Right forelimb (tissue), 1 donor: Measurements from ENCODE around the gene SENP1.

Source experiments
- DNase-seq: peaks from one replicate; pipeline ENCODE4 v3.0.0-alpha.2; 2018

Gene SENP1

DNA sequence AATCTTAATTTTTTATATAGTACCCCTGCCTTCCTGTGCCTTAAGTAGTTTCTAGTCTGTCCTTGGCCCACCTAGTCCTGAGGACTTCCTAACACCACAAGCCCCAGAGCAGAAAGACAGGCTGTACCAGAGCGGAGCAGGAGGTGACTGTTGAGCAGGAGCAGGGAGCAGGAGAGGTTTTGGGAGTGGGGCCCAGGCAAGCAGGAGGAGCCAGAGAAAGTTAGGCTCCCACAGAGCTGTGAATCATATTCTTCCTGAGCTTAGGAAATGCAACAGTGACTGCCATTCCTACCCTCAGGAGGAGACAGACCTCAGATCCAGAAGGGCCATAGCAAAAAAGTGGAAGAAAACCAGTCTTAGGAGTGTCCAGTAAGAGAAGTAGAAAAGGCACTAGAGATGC lies 73.3 kb downstream of the SENP1 start:
- DNase-seq: no peak

DNA sequence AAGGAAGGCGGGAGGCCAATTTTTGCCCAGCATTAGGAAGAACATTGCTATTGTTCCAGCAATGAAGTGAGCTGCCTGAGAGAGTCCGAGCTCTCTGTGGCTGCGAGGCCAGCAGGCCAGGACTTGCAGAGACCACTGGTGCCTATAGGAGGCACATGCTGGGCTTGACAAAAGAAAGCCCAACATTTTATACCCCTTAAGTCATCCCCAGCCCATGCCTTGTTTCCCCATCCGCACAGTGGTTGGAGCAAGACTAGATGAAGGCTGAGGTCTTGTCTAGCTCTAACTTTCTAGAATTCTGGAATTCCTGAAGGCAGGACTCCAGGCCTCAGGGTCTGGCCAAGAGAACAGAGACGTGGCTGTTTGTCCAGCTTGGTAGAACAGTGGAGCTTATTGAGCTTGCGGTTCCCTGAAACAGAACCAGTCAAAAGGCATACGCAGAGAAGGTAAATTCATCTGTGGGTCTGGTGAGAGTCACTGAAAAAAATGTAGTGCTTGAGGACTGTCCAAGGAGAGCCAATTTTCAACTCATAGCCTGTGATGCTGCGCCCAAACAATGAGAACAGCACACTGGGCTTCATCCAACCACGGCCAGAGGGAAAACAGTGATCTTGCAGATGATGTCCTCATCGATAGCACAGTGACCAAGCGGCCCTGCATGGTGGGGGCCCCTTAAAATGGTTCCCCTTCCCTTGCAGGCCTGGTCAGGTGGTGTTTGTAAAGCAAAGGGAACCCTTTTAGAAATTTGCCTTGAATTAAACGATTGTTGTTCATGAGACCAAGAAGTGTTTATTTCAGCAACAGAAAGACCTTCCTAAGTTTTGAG lies 74.5 kb downstream of the SENP1 start:
- no peak for DNase-seq

DNA sequence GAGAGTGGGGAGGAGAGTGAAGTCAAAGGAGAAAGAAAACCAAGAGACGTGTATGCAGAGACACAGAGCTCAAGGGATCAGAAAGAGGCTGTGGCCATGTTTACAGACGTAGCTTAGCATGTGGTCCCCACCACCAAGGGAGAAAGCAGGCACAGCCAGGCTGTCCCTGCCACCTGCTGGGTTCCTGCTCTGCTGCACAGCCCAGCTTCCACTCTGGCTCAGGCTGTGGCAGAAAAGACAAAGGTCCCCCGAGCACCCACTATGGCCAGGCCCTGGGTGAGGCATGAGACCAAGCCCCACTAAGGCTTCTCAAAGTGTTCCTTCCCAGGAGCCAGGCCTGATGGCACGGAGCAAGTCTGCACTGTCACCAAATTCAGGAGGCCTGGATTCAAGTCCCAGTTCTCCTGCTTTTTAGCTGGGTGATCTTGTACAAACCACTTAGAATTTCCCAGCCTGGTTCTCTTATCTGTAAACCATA lies 75.7 kb downstream of the SENP1 start:
- no peak for DNase-seq

DNA sequence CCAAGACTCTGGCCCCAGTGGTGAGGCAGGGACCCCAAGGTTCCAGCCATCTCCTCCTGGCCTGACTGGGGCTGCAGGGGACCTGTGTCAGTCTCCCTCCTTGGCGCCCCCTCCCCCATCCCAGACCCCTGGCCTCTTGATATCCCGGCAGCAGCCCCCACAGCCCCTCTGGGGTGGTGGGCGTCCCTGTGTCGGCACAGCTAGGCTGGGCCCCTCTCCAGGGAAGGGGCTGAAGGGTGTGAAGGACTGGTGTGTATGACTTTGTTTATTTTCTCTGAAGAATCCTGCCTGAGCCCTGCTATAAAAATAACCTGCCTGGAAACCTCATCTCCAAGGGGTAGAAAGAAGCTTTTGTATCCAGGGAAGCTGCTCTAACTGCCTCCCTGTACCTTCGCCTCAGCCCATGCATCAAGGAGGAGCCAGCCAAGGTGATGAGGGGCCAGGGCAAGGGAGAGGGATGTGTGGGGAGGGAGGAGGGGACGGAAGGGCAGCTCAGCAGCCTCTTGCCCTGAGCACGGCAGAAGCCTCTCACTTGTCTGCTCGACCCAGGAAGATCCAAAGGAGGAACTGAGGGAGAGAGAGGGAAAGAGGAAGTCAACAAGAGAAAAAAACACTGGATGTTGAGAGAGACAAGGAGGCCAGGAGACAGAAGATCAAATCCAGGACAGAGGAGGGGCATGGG lies 76.2 kb downstream of the SENP1 start:
- DNase-seq: no peak

DNA sequence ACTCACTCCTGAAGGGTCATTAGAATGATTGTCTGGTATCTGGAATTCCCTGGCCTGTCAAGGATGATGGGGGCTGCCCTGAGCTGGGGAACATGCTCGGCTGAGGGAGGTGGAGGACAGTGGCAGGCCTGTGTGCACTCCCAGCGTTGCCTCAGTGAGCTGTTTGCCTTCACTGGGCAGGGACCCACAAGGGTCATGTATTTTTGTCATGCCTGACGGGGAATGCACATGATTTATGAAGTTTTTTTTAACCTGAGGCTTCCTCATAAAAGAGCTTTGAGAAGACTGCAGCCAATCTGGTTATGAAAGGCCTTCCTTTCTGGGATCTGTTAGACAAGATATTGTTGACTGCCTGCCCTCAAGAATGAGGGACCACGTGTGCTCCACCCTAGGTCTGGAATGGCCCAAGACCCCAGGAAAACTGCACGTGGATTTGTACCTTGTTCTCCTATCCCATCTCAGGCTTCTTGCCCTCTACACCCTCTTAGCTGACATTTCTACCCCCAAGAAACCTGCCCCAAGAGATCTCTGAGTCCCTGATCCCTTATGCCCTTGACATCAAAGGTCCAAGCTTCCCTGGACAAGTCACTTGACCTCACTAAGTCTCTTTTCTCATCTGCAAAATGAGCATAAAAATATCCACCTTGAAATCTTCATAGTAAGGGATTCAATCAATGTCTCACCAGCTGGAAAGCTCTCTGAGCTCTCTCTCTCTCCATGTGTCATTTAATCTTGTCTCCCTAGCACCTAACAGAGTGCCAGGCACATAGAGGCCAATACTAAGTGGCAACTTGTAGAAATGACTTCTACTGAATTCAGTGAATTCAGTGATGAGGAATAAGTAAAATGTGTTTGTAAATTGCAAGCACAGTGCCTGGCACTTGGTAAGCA lies 77.1 kb downstream of the SENP1 start:
- DNase-seq: no peak

DNA sequence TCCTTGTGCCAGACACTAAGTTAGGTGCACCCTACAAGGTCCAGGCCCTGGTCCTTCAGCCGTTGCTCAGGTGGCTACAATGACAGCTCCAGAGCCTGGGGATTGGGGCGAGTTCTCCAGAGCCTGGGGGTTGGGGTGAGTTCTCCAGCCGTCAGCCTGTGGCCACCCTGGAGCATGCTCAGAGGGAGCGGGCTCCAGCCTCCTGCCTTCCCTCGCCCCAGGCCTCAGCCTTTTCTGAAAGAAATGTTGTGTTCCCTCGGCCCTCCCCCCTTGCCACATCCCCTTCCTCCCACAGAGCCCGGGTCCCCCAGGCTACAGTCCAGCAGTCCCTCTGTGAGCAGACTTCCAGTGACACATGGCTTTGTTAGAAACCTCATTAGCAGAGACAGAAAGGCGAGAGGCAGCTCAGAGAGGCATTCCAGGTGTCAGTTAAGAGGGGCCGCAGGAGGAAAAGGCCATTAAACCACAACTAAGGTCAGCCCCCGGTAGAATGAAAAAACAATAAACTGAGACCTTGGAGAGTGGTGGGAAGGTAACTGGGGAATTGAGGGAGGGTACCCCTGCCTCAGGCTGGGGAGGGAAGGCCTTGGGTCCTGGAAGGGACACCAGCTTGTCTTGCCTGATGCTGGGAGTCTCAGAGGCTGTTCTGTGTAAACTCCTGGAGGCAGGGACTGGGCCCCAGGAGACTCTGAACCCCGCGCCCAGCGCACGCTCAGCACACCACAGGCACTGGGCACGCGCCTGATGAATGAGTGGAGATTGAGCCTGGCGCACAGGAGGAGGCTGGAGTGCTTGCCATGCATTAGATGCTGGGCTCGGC lies 78.5 kb downstream of the SENP1 start:
- no peak for DNase-seq

DNA sequence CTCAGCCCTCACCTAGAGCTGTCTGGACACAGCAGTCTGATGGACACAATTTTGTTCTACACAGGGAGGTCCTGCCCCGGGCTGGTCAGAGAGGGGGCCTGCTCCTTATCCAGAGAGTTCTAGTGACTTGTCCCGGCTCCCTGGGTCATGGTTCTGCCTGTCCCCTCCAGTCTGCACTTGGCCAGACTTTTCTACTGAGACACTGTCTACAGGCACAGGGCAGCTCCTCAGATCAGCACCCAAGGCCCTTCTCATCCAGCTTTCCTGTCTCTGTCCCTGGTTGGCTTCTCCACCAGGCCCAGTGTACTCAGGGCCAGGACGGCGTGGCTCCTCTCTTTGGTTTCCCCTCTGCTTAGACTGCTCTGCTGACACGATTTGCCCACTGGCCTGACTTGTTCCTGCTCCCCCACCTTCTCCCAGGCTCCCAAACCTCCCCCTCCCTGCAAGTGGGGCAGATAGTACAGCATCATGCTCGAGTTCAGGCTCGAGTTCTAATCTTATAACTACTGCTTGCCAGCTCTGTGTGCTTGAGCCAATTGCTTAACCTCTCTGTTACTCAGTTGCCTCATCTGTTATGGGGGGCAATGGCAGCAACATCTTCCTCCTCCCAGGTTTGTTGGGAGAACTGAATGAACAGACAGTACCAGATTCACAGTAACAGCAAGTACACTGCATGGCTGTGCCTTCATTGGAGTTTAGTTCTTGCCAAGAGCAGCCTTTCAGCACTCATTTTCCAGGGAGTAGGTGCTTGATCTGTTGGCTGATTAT lies 79.6 kb downstream of the SENP1 start:
- no peak for DNase-seq

DNA sequence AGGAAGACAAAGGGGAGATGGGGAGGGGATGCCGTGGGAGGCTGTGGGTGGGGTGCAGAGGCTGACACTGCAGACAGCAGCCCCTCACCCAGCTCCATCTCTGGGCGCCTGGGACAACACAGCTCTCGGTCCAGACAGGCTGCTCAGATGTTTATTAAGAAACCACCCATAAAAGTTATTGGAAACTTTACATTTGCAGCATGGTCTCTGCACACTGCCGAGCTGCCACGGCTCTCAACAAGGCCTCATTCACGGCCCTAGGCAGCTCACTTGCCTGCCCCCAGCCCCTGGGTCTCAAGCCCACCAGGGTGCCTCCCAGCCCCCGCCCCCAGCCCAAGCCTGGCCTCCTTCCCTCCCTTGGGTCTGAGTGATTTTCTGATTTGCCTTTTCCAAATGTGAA lies 80.6 kb downstream of the SENP1 start:
- no peak for DNase-seq

DNA sequence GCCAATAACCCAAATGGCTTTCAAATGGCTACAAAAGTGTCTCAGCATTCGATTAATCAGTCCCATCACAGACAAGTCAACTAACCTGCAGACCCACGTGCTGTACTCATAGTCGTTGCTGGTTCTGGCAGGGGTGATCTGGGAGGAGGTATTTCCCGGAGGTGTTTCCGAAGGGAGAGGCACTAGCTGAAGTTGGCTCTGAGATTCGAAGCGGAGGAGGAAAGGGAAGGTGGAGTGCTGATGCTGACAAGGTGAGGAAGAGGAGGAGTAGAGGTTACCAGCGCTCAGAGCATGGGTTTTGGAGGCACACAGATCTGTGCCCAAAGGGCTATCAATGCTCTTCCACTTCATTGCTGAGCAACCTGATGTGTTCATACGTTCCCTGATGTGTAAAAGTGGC lies 81.1 kb downstream of the SENP1 start:
- no peak for DNase-seq

DNA sequence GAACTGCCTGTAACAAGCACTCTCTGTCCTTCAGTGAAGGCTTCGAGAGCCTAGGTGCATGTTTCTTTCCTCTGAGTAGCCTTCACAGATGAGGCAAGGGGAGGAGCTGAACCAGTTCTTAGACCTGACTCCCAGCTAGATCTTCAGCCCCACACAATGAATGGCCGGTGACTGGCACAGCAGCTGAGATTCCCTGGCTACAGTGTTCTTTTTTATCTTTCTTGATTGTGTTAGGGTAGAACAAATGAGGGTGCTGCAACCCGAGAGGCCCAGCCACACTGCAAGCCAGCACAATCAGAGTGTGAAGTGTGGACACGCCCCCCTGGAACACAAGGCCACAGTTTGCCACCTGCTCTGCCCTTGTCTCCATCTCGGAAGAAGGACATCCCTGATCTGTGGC lies 82.5 kb downstream of the SENP1 start:
- no peak for DNase-seq

DNA sequence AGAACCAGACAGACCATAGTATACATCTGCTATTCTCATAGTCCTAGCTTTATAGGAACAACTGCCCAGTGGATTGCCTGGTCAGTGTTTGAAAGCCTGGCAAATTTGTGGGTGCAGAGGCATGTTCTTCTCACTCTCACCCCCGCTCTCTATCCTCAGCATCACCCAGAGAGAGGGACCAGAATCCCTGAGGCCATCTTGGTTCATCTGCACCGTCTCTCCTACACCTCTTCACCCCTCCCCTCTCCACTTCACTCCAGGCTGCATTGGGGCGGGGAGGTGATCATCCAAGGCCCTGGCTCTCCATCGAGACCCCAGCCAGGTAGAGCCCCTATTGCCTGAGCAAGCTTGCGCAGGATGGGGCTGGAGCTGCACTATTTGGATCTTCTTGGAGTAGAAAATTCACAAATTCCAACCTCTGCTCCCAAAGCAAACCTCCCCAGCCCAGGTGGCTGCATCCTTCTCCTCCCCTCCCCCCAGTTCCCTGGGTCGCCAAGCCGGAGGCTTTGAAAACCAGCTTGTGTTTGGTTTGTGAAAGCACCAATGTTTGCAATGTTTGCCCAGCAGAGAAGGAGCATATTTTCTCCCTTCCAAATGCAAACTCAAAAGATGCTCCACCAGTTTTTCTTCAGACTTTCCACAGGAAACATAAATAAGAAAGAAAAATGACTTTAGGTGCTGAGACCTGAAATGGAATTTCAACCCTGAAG lies 83.0 kb downstream of the SENP1 start:
- DNase-seq: no peak

DNA sequence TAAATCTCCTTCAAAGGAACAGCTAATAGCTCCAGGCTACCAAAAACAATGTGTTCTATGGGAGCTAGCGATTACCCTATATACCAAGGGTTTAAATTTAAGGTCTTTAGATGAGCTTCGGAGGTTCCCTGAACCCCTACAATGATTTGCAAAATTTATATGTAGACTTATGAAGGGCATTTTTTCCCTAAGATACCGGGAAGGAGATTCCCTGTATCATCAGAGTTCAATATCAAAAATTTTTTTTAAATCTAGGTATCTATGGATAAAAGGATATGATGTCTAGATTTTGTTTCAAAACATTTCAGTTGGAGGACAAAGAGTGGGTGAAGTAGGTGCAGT lies 83.7 kb downstream of the SENP1 start:
- no peak for DNase-seq

DNA sequence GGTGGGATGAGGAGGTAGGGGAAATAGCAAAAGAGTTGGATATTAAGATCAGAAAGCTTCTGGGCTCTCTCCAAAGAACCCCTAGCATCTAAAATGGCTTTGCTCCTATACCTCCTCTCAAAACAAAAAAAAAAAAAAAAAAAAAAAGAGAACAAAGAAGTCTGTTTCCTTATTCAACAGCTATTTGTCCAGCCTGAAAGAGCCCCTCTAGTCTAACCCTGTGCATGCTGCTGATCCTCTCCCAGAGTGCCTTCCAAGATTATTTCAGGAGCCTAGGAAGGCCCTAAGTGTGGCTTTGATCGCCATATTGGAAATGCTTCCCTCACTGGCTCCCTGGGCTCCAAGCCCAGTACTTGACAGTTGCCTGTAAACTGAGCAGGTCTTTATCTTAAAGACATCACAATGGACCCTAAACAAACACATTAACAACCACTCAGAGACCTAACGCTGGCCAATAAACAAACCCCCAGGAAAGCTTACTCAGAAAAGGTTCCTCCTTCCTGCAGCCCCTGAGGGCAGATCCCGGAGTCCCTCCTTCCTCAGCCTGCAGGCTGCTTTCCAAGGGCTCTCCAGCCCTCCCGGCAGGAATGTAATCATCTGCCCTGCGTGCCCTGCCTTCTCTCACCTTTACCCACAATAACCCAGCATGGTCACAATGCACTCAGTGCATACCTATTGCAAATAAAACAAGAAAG lies 84.2 kb downstream of the SENP1 start:
- DNase-seq: no peak

DNA sequence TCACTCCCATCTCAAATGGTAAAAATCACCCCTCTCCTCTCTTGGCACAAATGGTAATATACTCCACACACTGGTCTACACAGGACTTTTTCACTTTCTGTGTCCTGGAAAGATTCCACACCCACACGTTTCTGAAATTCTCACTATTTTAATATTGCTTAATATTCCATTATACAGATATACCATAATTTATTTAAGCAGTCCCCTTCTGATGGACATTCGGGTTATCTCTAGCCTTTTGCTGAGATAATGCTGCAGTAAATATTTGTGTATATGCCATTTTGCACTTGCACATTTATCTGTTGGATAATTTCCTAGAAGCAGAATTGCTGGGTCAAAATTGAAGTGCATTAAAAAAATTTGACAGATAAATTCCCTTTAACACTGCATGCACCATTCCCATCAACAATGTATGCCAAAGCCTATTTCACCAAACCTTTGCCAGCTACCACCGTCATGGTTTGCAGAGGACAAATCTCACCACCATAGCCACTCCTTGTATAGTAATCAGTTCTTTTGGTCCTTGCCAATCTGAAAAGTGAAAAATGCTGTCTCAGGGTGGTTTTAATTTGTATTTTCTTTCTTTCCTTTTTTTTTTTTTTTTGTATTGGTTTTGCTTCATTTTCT lies 86.1 kb downstream of the SENP1 start:
- no peak for DNase-seq

DNA sequence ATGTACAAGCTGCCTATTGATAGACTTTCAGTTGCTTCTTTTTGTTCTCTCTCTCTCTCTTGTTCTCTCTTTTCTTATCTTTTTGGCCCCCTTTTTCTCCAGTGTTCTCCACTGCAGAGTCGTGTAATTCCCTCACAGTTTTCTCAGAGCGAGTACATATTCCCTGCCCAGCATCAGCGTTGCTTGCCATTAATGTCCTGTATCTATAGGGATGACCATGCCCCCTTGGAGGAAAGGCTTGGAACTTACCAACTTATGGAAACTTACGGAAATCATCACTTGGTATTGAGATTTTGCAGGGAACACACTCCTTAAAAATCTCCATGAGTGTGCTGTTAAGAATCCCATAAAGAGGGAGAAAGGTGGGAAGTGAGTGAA lies 87.3 kb downstream of the SENP1 start:
- DNase-seq: no peak

DNA sequence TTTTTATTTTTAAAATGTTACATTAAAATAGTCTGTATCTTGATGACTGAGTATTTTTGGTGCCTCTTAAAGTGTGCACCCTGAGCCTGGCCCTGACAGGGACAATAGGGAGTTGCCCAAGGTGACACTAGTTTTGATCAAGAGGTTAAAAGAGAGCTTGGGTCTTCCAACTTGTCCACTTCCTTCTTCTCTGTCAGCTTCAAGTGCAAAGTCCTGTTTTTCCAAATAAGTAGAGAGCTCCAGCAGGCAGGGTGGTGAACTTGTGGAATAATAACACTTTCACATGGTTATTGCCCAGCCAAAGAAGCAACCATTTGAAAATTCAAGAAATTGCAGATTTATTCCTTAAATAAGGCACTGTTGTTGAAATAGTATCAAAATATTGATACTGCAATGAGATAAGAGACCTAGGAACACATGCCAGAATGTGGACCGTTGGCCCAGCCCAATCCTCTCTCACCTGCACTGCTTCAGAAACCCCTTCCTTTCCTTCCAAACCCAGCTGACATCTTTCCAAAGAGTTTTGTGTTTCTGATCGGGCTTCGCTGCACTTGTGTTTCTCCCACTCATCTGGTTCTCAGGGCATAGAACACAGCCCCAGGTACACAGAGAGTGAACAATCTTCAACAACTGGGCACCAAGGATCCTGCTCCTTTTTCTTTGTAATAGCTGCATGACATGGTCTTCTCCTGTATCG lies 87.8 kb downstream of the SENP1 start:
- no peak for DNase-seq

DNA sequence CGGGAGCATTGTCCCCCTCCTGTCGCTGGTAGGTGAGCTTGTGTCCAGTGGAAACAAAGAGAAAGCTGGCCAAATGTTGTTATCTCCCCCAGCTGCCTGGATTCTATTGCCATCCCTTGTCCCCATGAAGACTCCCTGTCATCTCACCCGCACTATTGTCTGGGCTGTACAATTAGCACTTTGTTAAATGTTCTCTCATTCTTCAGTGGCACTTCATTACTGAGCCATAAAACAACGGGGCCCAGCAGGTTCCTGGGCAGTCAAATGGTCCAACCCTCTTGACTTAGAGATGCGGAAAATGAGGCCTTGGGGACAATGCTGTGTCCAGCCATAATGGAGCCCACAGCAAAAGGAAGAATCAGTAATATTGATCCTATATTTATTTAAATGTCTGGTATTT lies 88.4 kb downstream of the SENP1 start:
- DNase-seq: no peak

DNA sequence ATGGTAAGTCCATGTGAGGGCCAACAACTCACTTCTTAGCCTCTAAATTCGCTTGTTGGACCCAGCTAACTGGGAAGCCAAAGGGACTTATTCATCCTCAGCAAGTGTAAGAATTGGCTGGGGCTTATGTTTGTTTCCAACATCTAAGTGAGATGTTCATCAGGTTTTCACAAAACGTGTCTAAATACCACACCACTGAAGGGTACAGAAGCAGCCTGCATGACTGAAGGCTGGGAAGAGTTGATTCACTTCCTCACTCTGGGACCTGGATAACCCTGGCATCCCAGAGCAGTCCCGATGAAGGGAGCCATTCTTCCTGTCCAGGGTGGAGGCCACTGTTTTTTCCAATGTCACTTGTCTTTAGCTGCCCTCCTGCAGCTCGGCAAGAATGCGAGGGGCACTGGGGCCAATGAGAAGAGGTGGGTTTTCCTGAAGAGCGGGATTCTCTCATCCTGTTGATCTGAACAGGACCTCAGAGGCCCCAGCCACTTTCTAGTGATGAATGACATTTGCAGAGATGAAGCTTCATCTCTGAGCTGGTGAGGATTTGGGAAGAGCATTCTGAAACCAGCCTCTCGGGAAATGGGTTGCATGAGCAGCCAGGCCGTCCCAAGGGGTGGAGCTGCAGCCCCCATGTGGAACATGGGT lies 89.4 kb downstream of the SENP1 start:
- no peak for DNase-seq

DNA sequence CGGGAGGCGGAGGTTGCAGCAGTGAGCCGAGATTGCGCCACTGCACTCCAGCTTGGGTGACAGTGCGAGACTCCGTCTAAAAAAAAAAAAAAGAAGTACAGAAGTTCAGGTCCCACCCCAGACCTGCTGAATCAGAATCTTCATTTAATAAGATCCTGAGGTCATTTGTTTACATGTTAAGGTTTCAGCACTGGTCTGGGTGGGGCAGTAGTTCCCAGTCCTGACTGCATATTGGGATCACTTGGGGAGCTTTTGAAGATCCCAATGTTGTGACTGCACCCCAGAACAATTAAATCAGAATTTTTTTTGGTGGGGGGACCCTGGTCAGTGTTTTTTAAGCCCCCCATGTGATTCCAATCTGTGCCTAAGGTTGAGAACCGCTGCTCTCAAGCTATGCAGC lies 89.9 kb downstream of the SENP1 start:
- DNase-seq: no peak
